GM19372 (cell line): ENCODE measurements around the gene BSDC1.
"Not testable (repeated sequence)": the region's sequence is repeated elsewhere in the genome, so short reads cannot be mapped to it uniquely, and the experiment has no call there.

Source experiments
- ATAC-seq: cut with Tn5 transposase; IDR thresholded peaks from one replicate; pipeline ENCODE4 v1.9.1; 2021; ENCODE audit warnings: mild to moderate bottlenecking, low read depth, moderate library complexity; ENCODE audit not compliant: unreplicated experiment

The BSDC1 gene

GRCh38 chr1:32396524-32396923, 2.3 kb upstream of the BSDC1 start:
- ATAC-seq = not testable (repeated sequence)

DNA sequence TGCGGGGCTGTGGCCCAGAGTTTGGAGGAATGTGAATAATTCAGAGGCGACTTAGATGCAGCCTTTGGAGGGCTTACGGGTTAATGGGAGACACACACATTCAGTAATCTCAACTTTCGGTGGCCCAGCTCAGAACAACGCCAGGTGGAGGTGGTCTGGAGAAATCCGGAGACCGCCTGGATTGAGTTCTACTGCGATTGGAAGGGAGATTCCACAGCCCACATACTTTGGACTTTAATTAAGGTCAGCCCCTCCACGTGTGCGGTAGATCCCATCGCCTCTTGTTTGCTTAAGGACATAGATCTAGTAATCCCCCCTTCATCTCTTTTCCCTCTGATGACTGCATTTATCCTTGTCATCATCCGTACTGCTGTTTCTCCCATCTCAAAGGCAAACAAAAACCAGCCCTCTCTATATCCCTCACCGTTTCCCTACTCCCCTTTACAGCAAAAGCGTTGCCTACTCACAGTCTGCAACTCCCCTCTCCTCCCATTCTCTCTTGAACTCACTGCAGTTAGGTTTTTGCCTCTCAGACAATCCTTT, 720 bp upstream of the BSDC1 start:
- ATAC-seq = no peak

GRCh38 chr1:32393832-32394140, 455 bp downstream of the BSDC1 start:
- no peak for ATAC-seq

DNA sequence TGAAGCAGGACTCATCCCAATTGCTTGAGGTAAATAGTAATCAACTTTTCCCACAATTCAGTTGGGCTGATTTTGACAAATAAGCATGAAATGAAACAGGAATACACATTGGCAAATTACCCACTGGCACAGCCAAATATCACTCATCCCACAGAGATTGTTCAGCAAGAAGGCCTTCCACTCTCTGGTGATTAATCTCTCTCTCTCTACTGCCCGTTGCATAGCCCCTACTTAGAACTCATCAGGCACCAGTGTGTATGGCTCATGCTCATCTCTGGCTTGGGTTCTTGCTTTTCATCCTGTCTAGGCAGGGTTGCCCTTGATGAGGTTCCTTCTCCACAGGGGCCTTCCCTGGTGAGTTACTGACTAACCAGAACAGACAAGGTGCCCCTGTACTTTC, 1.1 kb downstream of the BSDC1 start:
- ATAC-seq = no peak

DNA sequence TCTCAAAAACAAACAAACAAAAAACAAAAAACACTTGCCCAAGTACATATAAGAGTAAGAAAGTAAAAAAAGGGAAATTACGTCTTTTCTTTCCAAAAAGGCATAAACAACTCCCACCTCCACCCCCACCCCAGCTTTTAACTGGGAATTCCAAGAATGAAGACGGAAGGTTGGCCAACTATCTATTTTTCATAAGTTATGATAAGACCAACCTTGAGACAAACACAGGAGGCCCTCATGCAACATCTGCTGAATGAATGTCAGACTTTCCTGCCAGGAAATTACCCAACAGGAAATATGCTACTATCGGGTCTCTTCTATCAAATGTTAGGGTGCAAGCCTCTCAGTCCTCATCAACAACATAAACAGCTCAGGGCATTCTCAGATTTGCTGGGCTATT, 1.9 kb downstream of the BSDC1 start:
- no peak for ATAC-seq

DNA sequence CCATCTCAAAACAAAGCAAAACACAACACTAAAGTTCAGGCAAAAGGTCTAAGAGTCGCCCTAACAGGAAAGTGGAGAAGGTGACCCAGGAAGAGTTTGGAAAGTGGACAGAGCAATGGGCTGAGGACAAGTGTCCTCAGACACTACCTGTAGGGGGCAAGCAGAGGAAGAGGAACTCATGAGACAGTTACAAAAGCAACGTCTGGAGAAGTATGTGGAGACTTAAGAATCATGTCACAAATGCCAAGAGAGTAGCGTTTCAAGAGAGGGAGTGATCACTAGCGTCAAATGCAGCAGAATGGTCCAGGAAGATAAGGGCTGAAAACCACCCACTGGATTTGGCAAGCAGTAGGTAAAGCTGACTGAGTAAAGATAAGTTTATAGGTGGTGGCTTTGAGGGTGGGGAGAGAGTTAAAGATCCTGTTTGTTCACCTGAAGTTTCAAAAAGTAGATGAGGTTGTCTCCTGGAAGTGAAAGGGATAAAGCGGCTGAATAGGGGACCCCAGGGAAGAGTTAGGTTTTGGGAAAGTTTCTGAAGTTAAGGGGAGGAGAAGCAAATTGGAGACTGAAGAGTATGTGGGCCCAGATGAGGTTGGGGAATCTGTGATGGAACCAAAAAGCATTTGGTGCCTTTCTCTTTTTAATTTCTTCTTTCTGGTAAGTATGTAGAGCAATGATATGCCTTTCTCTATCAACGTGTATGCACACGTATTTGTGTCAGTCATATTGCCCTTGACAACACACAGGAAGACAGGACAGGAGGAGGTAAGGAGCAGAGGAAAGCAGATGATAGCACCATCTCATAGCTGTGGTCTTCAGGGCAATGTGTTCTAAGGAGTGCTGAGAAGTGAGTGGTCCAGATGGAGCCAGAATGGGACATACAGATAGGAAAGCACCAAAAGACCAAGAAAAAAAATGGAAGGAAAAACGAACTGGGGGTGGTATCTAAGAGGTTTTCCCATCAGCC, 3.1 kb downstream of the BSDC1 start:
- no peak for ATAC-seq

DNA sequence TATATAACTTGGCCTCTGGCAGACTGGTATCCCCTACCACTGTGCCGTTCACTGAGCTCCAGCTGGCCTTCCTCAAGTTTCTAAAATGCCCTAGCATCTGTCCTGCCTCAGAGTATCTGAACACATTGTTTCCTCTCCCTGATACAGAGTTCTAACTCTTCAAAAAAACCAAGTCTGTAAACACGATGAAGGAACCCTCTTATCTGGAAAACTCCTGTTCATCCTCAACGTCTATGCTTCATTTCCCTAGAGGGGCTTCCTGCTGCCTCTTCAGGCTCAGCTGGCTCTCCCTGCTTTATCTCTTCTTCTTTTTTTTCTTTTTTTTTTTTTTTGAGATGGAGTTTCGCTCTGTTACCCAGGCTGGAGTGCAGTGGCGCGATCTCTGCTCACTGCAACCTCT, 5.6 kb downstream of the BSDC1 start:
- ATAC-seq = no peak

- ATAC-seq = no peak
Observed at GRCh38 chr1:32386676-32387392, 7.4 kb downstream of the BSDC1 start.

DNA sequence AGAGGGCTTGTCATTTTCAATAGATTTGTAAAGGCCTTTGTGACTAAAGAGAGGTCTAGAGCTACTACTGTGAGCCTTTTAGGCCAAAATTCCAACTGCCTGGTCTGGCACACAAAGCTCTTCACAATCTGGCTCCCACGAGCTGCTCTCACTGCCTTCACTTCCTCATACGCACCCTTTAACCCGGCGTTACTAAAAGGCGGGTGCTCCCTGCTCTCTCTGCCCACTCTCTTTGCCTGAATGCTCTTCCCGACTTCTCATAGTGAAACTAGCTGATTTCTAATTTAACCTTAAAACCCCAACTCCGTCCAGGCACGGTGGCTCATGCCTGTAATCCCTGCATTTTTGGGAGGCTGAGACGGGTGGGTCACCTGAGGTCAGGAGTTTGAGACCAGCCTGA, 14.2 kb downstream of the BSDC1 start:
- ATAC-seq = no peak

DNA sequence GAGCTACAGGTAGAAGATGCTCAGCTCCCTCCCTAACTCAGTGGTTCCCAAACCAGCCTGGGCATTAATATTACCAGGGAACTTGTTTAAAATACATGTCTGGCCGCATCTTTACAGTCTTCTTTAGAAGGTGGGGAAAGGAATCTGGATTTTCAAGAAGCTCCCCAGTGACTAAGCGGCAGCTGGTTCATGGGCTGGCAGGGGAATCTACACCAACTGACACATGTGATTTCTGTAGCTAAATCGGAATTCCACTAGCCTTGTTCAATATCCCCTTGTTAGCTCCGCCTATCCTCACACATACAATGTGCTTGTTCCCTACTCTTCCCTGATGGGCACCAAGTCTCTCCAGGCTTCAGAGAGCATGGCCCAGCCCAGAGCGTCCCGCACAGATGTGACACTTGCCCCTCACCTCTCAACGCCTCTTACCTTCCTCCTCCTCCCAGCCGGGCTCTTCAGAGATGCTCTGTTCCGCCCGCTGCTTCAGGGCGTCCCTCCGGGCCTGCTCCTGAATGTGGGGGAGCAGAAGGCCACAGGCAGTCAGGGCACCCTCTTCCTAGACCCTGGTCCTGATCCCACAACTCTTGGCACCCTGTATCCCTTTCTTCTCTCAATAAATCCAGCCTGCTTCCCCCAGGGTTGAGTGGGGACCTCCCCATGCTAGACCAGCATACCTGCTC, 16.6 kb downstream of the BSDC1 start:
- no peak for ATAC-seq

DNA sequence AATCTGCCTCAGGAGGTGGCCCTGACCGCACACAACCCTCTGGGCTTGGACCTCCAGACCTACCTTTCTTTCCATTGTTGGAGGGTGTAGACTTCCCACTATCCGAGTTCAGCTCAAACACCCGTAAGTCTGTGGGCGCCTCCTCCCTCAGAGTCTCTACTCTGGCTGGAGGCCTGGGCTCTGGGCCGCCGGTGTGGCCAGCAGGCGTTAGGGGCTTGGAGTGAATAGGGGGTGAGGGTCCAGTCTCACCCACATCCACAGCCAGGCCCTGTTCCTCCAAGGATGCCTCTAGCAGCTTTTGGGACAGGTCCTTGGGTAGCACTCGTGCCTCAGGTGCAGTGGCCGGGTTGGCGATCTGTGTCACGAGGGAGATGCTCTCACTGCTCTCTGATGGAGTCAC, 18.0 kb downstream of the BSDC1 start:
- no peak for ATAC-seq

GRCh38 chr1:32373996-32374592, 20.1 kb downstream of the BSDC1 start:
- no peak for ATAC-seq

- no peak for ATAC-seq
Observed at GRCh38 chr1:32372149-32372756, 22.0 kb downstream of the BSDC1 start.

DNA sequence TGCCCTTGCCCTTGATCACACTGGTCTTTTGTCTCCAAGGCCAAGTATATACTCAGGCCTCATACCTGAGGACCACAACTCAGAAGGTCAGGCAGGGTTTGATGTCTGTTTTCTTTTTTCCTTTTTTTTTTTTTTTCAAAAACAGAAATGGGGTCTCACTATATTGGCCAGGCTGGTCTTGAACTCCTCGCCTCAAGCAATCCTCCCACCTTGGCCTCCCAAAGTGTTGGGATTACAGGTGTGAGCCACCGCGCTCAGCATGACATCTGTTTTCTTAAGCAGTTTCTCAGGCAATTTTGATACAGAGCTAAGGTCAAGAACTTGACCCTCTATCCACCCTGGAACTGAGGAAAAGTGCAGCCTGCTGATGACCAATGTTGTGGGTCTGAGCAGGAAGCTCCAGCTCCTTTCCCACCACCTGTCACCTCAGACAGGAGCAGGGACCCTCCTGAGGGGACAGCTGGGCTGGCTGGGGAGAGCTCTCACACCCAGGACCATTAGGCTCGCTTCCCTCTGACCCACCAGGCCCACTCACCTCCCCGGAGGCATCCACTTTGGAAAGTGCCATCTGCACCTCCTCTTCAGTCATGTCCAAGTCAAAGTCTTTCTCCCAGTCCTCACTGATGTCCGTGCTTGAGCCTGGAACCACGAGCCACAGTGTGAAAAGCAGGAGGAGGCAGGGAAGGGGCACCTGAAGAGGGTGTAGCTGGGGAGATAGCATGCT, 26.2 kb downstream of the BSDC1 start:
- no peak for ATAC-seq

GRCh38 chr1:32365445-32365844, 28.8 kb downstream of the BSDC1 start:
- ATAC-seq = no peak

DNA sequence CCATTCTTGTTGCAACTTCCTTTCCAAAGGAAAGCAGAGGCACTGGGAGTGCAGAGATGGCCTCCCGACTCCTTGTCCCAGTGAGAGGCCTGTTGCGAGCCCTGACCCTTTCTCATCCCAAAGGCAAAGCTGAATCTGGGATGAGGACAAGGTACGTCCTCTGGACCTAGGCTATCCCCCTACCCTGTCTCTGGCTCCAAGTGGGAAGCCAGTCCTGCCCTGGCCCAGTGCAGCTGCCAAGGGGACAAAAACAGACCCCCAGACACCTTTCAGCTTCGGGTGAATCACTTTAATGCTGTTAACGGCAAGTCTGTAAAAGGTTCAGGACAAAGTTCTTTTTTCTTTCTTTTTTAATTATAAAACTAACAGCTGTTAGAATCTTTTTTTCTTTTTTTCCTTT, 29.4 kb downstream of the BSDC1 start:
- no peak for ATAC-seq

DNA sequence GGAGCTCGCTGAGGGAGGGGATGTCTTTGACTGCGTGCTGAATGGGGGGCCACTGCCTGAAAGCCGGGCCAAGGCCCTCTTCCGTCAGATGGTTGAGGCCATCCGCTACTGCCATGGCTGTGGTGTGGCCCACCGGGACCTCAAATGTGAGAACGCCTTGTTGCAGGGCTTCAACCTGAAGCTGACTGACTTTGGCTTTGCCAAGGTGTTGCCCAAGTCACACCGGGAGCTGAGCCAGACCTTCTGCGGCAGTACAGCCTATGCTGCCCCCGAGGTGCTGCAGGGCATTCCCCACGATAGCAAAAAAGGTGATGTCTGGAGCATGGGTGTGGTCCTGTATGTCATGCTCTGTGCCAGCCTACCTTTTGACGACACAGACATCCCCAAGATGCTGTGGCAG, 30.5 kb downstream of the BSDC1 start:
- no peak for ATAC-seq

DNA sequence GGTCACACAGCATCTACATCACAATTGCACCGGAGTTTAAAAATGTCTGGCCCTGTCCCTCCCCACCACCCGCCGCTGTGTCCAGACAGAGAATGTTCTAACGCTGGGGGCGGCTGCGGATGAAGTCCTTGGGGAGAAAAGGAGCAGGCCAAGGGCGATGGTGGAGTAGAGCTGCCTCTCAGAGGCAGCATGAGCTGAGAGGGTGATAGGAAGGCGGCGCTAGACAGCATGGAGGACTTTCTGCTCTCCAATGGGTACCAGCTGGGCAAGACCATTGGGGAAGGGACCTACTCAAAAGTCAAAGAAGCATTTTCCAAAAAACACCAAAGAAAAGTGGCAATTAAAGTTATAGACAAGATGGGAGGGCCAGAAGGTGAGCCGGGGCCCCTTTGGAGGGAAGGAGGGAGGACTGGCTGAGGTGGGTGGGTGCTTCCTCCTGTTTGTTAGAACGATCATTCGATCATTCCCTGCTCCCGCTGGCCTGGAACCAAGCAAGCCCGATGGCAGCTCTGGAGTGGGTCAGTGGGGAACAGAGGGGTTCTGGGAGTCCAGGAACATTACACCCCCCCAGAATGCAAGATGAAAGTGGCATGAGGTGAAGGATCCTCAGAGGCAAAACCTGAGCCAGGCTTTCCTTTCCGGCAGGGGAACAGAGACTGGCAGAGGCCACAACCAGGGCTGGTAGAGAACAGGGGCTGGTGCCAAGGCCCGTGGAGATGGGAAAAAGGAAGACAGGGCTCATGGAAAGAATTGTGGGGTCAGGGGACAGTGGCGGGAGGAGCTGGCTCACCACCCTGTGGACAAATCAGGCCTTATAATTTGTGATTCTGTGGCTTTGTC, 31.5 kb downstream of the BSDC1 start, which contains the start of the genes FAM229A and TSSK3:
Gene FAM229A (minus strand): TSS at position 12 of the 840 bp plus-strand sequence. CDS start 394 bp downstream, outside the sequence.
Gene TSSK3 (plus strand): TSS at position 66 of the 840 bp plus-strand sequence. CDS start 163 bp downstream, at position 229.
- no peak for ATAC-seq
